Stomach (tissue), 9 donors: ENCODE data around the gene FRAS1. TPM values are rescaled to one million over a fixed set of nuclear protein-coding genes. Genes with fewer than 3 reads are reported as not detected.

Experiments
- DNase-seq, 2 donors: peaks; one replicate each; pipeline versions ENCODE4 v3.0.0 to v3.0.0-alpha.2; 2013 to 2019
- H3K27ac ChIP-seq, 5 donors: fragments of 200-600 bp in 4 of 5; sonication (generic) in 4 of 5; one replicate each; pipeline ENCODE4 v1.5.1; 2013 to 2019; ENCODE audit warnings: mild to moderate bottlenecking in 1 of 5, moderate library complexity in 1 of 5
- H3K27me3 ChIP-seq, 3 donors: fragments of 200-600 bp; sonication (generic); one replicate each; pipeline ENCODE4 v1.5.1; 2017 to 2019; ENCODE audit warnings: mixed run types in 1 of 3
- H3K36me3 ChIP-seq, 4 donors: fragments of 200-600 bp; sonication (generic); 1 replicate in 3 of 4; 2 replicates in 1 of 4; pipeline ENCODE4 v1.5.1; 2016 to 2019
- H3K4me1 ChIP-seq, 4 donors: fragments of 200-600 bp; sonication (generic); one replicate each; pipeline ENCODE4 v1.5.1; 2016 to 2019
- H3K4me3 ChIP-seq, 4 donors: fragments of 200-600 bp; sonication (generic) in 3 of 4; one replicate each; pipeline ENCODE4 v1.5.1; 2016 to 2019; ENCODE audit warnings: mild to moderate bottlenecking in 1 of 4
- H3K9me3 ChIP-seq, 4 donors: fragments of 200-600 bp; sonication (generic); one replicate each; pipeline ENCODE4 v1.5.1; 2016 to 2019
- CTCF ChIP-seq, 7 experiments: fragments of 450-650 bp in 4 of 7; fragments of 200-600 bp in 3 of 7; sonication (generic) in 3 of 7; IDR thresholded peaks; one replicate each; pipeline ENCODE4 v1.5.1; 2016 to 2019; ENCODE audit warnings: antibody characterized with exemption in 7 of 7, control low read depth in 2 of 7, mild to moderate bottlenecking in 1 of 7
- EP300 ChIP-seq: sonication (generic); formaldehyde crosslinking; IDR thresholded peaks from one replicate; pipeline ENCODE4 v1.6.1; 2017; ENCODE audit warnings: antibody characterized with exemption
- POLR2A ChIP-seq, 4 donors: fragments of 450-650 bp; IDR thresholded peaks; one replicate each; pipeline ENCODE4 v1.6.1; 2016; ENCODE audit warnings: antibody characterized with exemption in 4 of 4, control low read depth in 2 of 4, mild to moderate bottlenecking in 1 of 4, moderate library complexity in 1 of 4
- POLR2AphosphoS5 ChIP-seq, 3 donors: sonication (generic); formaldehyde crosslinking; IDR thresholded peaks; one replicate each; pipeline ENCODE4 v1.6.1; 2016; ENCODE audit warnings: antibody characterized with exemption in 3 of 3
- WGBS, 5 donors: extraction: QIAGEN DNeasy Blood & Tissue Kit in 3 of 5; methylation state at CpG; one replicate each; pipeline versions ENCODE4 v1.1.5 to v1.1.7; 2013 to 2018; 5-methylcytosine and 5-hydroxymethylcytosine counted together
- intact Hi-C: fragments of 100-400 bp; cut with DNase I; formaldehyde crosslinking; loops from one replicate; pipeline ENCODE4 v1.15.1; 2023; ENCODE audit warnings: low total_unique reads
- polyA plus RNA-seq, 3 donors: library from polyadenylated mRNA; stranded (reverse); fragments of 200-250 nt; gene quantifications; one replicate each; pipeline ENCODE4 v1.2.3, GENCODE V29; 2013
- total RNA-seq, 5 donors: library from RNA; depleted of rRNA; stranded (reverse); fragments of >200 nt; gene quantifications; one replicate each; pipeline versions ENCODE4 v1.1.0 to v1.2.3, GENCODE V29; 2014 to 2016
- donor health status: healthy with polysubstance abuse.
- donor health status: Bipolar disorder and iron deficiency.
- donor health status: healthy.

The FRAS1 gene
- total and polyA plus RNA-seq, 8 donors: under 0.01 to 12.7 (median 2.0) TPM

GRCh38 chr4:78217557-78217956 is 160.4 kb downstream of the FRAS1 start:
- 96 to 100% (median 97%) methylated on average over 2 of the region's 2 CpGs for WGBS, 5 donors
- no peaks in the 10 kb centered on the region for H3K36me3 ChIP-seq
- TF ChIP-seq CTCF (IDR thresholded peaks at IDR 0.05): no peak
- no peak for TF ChIP-seq POLR2AphosphoS5 (IDR thresholded peaks at IDR 0.05)
- TF ChIP-seq EP300: no peak
- TF ChIP-seq POLR2A (IDR thresholded peaks at IDR 0.05): no peak
- H3K4me1 ChIP-seq: no peaks in the 10 kb centered on the region
- intact Hi-C loops: no loop called here
- no peak for DNase-seq
- no peak overlapping the region for H3K4me3 ChIP-seq
- no peaks in the 10 kb centered on the region for H3K9me3 ChIP-seq
- H3K27me3 ChIP-seq: no peaks in the 10 kb centered on the region
- H3K27ac ChIP-seq: no peak overlapping the region

DNA sequence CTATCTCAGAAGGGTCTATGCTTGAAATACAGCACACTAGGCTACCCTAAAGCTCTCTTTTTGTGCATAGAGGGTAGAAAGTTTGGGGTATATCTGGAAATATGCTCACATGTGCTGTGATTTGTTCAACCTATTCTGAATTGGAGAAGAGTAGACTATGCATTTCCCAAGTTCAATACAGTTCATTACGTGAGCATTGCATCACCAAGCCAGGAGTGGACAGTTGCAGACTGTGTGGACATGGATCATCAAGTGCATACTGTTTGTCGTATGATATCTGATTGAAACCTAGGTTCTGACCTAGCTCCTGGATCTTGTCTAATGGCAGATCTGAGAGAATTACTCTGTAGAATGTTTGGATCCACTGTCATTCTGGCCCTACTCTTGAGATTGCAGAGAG is 161.1 kb downstream of the FRAS1 start:
- no peak for DNase-seq
- no peaks in the 10 kb centered on the region for H3K27me3 ChIP-seq
- H3K36me3 ChIP-seq: no peaks in the 10 kb centered on the region
- no peak overlapping the region for H3K27ac ChIP-seq
- no peaks in the 10 kb centered on the region for H3K4me1 ChIP-seq
- 79 to 98% (median 88%) methylated on average over 2 of the region's 2 CpGs for WGBS, 5 donors
- no peaks in the 10 kb centered on the region for H3K9me3 ChIP-seq
- TF ChIP-seq POLR2A (IDR thresholded peaks at IDR 0.05) (no peak), POLR2AphosphoS5 (IDR thresholded peaks at IDR 0.05) (no peak), CTCF (IDR thresholded peaks at IDR 0.05) (no peak), EP300 (no peak)
- H3K4me3 ChIP-seq: no peak overlapping the region
- intact Hi-C loops: no loop called here

GRCh38 chr4:78219825-78220224 is 162.7 kb downstream of the FRAS1 start:
- DNase-seq: no peak
- H3K27me3 ChIP-seq: no peaks in the 10 kb centered on the region
- WGBS, 5 donors: 61 to 68% (median 65%) methylated on average over 2 of the region's 2 CpGs
- H3K4me1 ChIP-seq: no peaks in the 10 kb centered on the region
- H3K36me3 ChIP-seq: no peaks in the 10 kb centered on the region
- TF ChIP-seq POLR2AphosphoS5 (IDR thresholded peaks at IDR 0.05) (no peak), CTCF (IDR thresholded peaks at IDR 0.05) (no peak), POLR2A (IDR thresholded peaks at IDR 0.05) (no peak), EP300 (no peak)
- H3K4me3 ChIP-seq: no peak overlapping the region
- no peak overlapping the region for H3K27ac ChIP-seq
- intact Hi-C loops: no loop called here
- no peaks in the 10 kb centered on the region for H3K9me3 ChIP-seq

DNA sequence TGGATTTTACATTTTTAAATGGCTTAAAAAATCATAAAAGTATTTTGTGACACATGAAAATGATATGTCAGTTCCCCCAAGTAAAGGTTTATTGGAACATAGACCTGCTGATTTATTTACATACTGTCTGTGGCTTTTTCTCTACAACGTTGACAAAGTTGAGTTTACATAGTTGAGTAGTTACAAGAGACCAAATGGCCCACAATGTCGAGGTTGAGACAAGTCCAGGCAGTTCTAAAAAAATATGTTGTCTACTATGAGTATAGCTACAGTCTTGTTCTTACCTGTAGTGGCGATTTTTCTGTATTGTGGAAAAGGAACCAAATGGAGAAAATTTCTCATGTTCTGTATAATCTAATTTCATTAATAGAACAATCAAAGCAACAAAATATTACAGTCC is 163.2 kb downstream of the FRAS1 start:
- Histone ChIP-seq H3K4me3 (no peak overlapping the region), H3K4me1 (no peaks in the 10 kb centered on the region), H3K36me3 (no peaks in the 10 kb centered on the region), H3K27me3 (no peaks in the 10 kb centered on the region), H3K9me3 (no peaks in the 10 kb centered on the region), H3K27ac (no peak overlapping the region)
- intact Hi-C loops: no loop called here
- WGBS, 5 donors: 39 to 47% (median 43%) methylated on average over 3 of the region's 3 CpGs
- DNase-seq: no peak
- TF ChIP-seq CTCF (IDR thresholded peaks at IDR 0.05): no peak
- no peak for TF ChIP-seq POLR2A (IDR thresholded peaks at IDR 0.05)
- TF ChIP-seq POLR2AphosphoS5 (IDR thresholded peaks at IDR 0.05): no peak
- TF ChIP-seq EP300: no peak
